Mesothelial cell of epicardium (in vitro differentiated cells): ENCODE results near the gene MRO. TPM values are rescaled to one million over a fixed set of nuclear protein-coding genes. Genes with fewer than 3 reads are reported as not detected.

Source experiments
- DNase-seq, 2 experiments: peaks; one replicate each; pipeline ENCODE4 v3.0.0; 2021; ENCODE audit warnings: low spot score in 2 of 2; ENCODE audit not compliant: unreplicated experiment in 2 of 2
- H3K27ac Mint-ChIP-seq: 2 replicates; pipeline ENCODE4 v1.8.0; 2021; ENCODE audit warnings: mixed read lengths
- H3K27me3 Mint-ChIP-seq: 2 replicates; pipeline ENCODE4 v1.8.0; 2021; ENCODE audit warnings: low read depth, mixed read lengths
- H3K36me3 Mint-ChIP-seq: 2 replicates; pipeline ENCODE4 v1.8.0; 2021; ENCODE audit warnings: mixed read lengths
- H3K4me1 Mint-ChIP-seq: 2 replicates; pipeline ENCODE4 v1.8.0; 2021; ENCODE audit warnings: mixed read lengths
- H3K4me3 Mint-ChIP-seq: 2 replicates; pipeline ENCODE4 v1.8.0; 2021; ENCODE audit warnings: mild to moderate bottlenecking, moderate library complexity, mixed read lengths
- H3K9me3 Mint-ChIP-seq: 2 replicates; pipeline ENCODE4 v1.8.0; 2021; ENCODE audit warnings: mixed read lengths
- total RNA-seq: library from RNA; stranded (reverse); gene quantifications from 3 replicates; pipeline ENCODE4 v1.2.1, GENCODE V29; 2021
- TF ChIP-seq, protein P1 (sequence below): fragments of 200-600 bp; sonication (generic); IDR thresholded peaks from one replicate; pipeline ENCODE4 v1.5.0; 2021; ENCODE audit warnings: antibody characterized with exemption; ENCODE audit not compliant: unreplicated experiment

The MRO gene
- total RNA-seq, 1 donor from 2014 or later, result 0.29 TPM

- Mint-ChIP-seq H3K36me3 (no peaks in the 10 kb centered on the region), H3K27ac (no peak overlapping the region), H3K27me3 (peaks cover under 1% of the 10 kb centered on the region), H3K4me1 (peaks cover 54% of the 10 kb centered on the region), H3K9me3 (no peaks in the 10 kb centered on the region), H3K4me3 (no peak overlapping the region)
- no peak for DNase-seq
- TF ChIP-seq, protein P1, sequence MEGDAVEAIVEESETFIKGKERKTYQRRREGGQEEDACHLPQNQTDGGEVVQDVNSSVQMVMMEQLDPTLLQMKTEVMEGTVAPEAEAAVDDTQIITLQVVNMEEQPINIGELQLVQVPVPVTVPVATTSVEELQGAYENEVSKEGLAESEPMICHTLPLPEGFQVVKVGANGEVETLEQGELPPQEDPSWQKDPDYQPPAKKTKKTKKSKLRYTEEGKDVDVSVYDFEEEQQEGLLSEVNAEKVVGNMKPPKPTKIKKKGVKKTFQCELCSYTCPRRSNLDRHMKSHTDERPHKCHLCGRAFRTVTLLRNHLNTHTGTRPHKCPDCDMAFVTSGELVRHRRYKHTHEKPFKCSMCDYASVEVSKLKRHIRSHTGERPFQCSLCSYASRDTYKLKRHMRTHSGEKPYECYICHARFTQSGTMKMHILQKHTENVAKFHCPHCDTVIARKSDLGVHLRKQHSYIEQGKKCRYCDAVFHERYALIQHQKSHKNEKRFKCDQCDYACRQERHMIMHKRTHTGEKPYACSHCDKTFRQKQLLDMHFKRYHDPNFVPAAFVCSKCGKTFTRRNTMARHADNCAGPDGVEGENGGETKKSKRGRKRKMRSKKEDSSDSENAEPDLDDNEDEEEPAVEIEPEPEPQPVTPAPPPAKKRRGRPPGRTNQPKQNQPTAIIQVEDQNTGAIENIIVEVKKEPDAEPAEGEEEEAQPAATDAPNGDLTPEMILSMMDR, result no peak
Observed at GRCh38 chr18:50749945-50750344, 69.9 kb downstream of the MRO start.

DNA sequence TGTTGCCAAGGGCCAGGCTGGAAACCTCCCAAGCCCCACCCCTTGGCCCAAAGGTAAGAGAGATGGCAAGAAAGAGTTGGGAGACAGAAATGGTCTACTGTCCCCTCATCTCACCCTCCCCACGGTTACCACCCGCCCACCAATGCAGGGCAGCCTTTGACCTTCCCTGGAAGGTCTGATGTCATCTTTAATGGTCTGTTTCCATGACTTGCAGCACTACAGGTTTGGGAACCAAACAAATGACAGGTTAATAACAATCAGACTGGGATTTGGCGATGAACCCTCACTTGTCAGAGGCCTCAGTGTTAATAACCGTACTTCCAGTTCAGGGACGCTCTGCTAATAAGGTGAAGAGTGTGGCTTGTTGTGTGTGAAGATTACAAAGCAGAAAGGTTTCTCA is 70.4 kb downstream of the MRO start:
- TF ChIP-seq, protein P1, result no peak
- Mint-ChIP-seq H3K4me1 (peaks cover 54% of the 10 kb centered on the region), H3K27me3 (no peaks in the 10 kb centered on the region), H3K27ac (peak overlapping the region; percentile 92), H3K4me3 (no peak overlapping the region), H3K36me3 (no peaks in the 10 kb centered on the region), H3K9me3 (peaks cover under 1% of the 10 kb centered on the region)
- DNase-seq, result no peak

DNA sequence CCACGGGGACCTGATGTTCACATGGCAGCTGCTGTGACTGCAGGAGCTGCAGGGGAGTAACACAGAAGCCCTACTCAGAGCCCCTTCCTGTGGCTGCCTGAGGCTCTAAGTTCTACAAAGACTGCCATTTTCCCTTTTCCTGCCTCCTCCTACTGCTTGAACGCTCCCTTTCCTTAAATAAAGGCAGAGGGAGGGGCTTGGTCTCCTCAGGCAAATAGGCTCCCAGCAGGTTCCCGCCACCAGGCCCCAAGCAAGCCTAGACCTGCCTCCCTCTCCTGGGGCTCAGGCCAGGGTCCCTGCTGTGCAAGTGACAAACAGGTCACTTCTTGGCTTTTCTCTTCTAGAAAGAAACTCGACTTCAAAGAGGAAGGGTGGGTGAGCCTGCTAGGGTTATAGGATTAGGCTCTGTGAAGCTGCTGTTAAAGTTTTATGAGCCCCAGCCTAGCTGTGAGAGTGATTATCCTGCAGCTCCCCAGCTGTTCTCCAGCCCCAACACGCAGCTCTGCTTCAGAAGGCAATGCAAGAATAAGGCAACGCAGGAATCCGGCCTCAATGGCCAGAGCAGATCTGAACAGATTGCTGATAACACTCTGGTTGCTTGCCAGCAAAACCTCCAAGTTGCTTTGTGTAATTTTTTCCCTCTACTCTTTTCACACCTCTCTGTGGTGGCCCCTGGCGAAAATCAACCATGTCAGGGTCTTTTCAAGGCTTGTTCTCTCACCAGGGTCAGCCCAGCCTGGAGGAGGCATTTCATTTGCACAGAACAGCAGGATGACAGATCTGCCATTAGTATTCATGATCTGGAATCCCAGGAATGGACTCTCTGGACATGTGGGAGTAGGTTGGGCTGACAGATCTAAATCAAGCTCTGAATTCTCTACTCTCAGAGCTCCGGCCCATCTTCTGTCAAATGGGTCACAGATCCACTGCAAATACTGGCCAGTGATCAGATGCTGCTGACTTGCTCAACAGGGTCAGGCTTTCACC is 71.3 kb downstream of the MRO start:
- no peaks in the 10 kb centered on the region for H3K36me3 Mint-ChIP-seq
- H3K4me1 Mint-ChIP-seq, result peaks cover 56% of the 10 kb centered on the region
- H3K9me3 Mint-ChIP-seq, result peaks cover 9% of the 10 kb centered on the region
- peak overlapping the region; percentile 92 for H3K27ac Mint-ChIP-seq
- DNase-seq, result no peak
- H3K27me3 Mint-ChIP-seq, result no peaks in the 10 kb centered on the region
- TF ChIP-seq, protein P1, result no peak
- H3K4me3 Mint-ChIP-seq, result peak overlapping the region; percentile 7

DNA sequence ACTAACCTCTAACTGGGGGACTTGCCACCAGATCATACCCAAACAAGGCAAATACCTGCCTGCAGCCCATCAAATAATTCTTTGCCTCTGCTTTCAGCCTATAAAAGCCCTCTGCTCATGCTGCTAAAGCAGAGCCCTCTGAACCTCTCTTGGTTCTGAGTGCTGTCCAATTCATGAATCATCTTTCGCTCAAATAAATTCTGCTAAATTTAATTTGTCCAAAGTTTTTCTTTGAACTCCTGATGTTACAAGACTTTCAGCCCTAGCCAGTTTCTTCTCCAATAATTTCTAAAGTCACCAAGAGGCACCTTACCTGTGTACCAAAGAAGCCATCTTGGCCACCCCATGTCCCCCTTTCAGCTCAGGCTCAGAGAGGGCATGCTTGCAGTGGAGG is 72.0 kb downstream of the MRO start:
- Mint-ChIP-seq H3K36me3 (no peaks in the 10 kb centered on the region), H3K4me1 (peaks cover 56% of the 10 kb centered on the region), H3K27me3 (no peaks in the 10 kb centered on the region), H3K4me3 (no peak overlapping the region), H3K27ac (peak overlapping the region; percentile 92), H3K9me3 (peaks cover 12% of the 10 kb centered on the region)
- TF ChIP-seq, protein P1, result no peak
- no peak for DNase-seq

GRCh38 chr18:50745945-50746344 is 73.9 kb downstream of the MRO start:
- no peak overlapping the region for H3K27ac Mint-ChIP-seq
- TF ChIP-seq, protein P1, result no peak
- peaks cover 12% of the 10 kb centered on the region for H3K9me3 Mint-ChIP-seq
- no peaks in the 10 kb centered on the region for H3K36me3 Mint-ChIP-seq
- H3K4me1 Mint-ChIP-seq, result peaks cover 47% of the 10 kb centered on the region
- no peaks in the 10 kb centered on the region for H3K27me3 Mint-ChIP-seq
- H3K4me3 Mint-ChIP-seq, result no peak overlapping the region
- no peak for DNase-seq

Other genes with a start within 250 kb of the MRO start
- 32.8 to 37.3 TPM (median 35.8 TPM) in 3 replicates for gene ME2, start 59.1 kb upstream of the MRO start, total RNA-seq
- gene ELAC1, start 148.0 kb upstream of the MRO start, total RNA-seq, result 8.2 to 9.5 TPM (median 8.2 TPM) in 3 replicates
- gene SMAD4, start 210.2 kb upstream of the MRO start, total RNA-seq, result 147 to 152 TPM (median 148 TPM) in 3 replicates